ENCODE results near the gene TNFAIP2. TPM values are rescaled to one million over a fixed set of nuclear protein-coding genes. Genes with fewer than 3 reads are reported as not detected.
"Not testable (repeated sequence)": the region's sequence is repeated elsewhere in the genome, so short reads cannot be mapped to it uniquely, and the experiment has no call there.

TNFAIP2 gene
- total RNA-seq, 3 donors from 2014 or later: 43.6 to 76.5 (median 60.0) TPM

GRCh38 chr14:103146141-103146709 lies 23.0 kb downstream of the TNFAIP2 start:
- intact Hi-C loops (cut with DNase I; ENCODE audit: low total_unique reads): no loop called here
- TF ChIP-seq POLR2A (IDR thresholded peaks at IDR 0.05) (no peak), POLR2AphosphoS5 (IDR thresholded peaks at IDR 0.05) (no peak)
- TF ChIP-seq, protein P1, sequence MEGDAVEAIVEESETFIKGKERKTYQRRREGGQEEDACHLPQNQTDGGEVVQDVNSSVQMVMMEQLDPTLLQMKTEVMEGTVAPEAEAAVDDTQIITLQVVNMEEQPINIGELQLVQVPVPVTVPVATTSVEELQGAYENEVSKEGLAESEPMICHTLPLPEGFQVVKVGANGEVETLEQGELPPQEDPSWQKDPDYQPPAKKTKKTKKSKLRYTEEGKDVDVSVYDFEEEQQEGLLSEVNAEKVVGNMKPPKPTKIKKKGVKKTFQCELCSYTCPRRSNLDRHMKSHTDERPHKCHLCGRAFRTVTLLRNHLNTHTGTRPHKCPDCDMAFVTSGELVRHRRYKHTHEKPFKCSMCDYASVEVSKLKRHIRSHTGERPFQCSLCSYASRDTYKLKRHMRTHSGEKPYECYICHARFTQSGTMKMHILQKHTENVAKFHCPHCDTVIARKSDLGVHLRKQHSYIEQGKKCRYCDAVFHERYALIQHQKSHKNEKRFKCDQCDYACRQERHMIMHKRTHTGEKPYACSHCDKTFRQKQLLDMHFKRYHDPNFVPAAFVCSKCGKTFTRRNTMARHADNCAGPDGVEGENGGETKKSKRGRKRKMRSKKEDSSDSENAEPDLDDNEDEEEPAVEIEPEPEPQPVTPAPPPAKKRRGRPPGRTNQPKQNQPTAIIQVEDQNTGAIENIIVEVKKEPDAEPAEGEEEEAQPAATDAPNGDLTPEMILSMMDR (IDR thresholded peaks at IDR 0.05): no peak
- Histone ChIP-seq H3K4me3 (no peak overlapping the region), H3K27ac (no peak overlapping the region), H3K9me3 (no peaks in the 10 kb centered on the region), H3K27me3 (no peaks in the 10 kb centered on the region), H3K4me1 (no peaks in the 10 kb centered on the region), H3K36me3 (no peaks in the 10 kb centered on the region)
- no peak for DNase-seq (ENCODE audit: low spot score in 2 of 2)

GRCh38 chr14:103149351-103150237 lies 26.3 kb downstream of the TNFAIP2 start:
- H3K4me3 ChIP-seq: no peak overlapping the region
- no peak for DNase-seq (ENCODE audit: low spot score in 2 of 2)
- intact Hi-C loops (cut with DNase I; ENCODE audit: low total_unique reads): no loop called here

GRCh38 chr14:103151270-103151945 lies 28.1 kb downstream of the TNFAIP2 start:
- Histone ChIP-seq H3K9me3 (no peaks in the 10 kb centered on the region), H3K27me3 (no peaks in the 10 kb centered on the region), H3K4me1 (no peaks in the 10 kb centered on the region), H3K4me3 (no peak overlapping the region), H3K27ac (peak overlapping the region; percentile 36 to 44), H3K36me3 (no peaks in the 10 kb centered on the region)
- DNase-seq (ENCODE audit: low spot score in 2 of 2): no peak
- intact Hi-C loops (cut with DNase I; ENCODE audit: low total_unique reads): no loop called here
- TF ChIP-seq POLR2AphosphoS5 (IDR thresholded peaks at IDR 0.05): no peak
- TF ChIP-seq POLR2A (IDR thresholded peaks at IDR 0.05): no peak
- TF ChIP-seq, protein P1 (IDR thresholded peaks at IDR 0.05): no peak

More at GRCh38 chr14:103149351-103150237, 26.3 kb downstream of the TNFAIP2 start:
- H3K4me1 ChIP-seq: no peaks in the 10 kb centered on the region
- H3K27me3 ChIP-seq: no peaks in the 10 kb centered on the region
- H3K36me3 ChIP-seq: no peaks in the 10 kb centered on the region
- no peaks in the 10 kb centered on the region for H3K9me3 ChIP-seq
- no peak overlapping the region for H3K27ac ChIP-seq
- TF ChIP-seq POLR2AphosphoS5 (IDR thresholded peaks at IDR 0.05) (no peak), POLR2A (IDR thresholded peaks at IDR 0.05) (no peak)

- no peaks in the 10 kb centered on the region for H3K9me3 ChIP-seq
- DNase-seq (ENCODE audit: low spot score in 2 of 2): no peak
- TF ChIP-seq, protein P1 (IDR thresholded peaks at IDR 0.05): no peak
- TF ChIP-seq POLR2AphosphoS5 (IDR thresholded peaks at IDR 0.05): no peak
- TF ChIP-seq POLR2A (IDR thresholded peaks at IDR 0.05): no peak
- no peaks in the 10 kb centered on the region for H3K4me1 ChIP-seq
- no peaks in the 10 kb centered on the region for H3K36me3 ChIP-seq
- no peak overlapping the region for H3K4me3 ChIP-seq
- no peaks in the 10 kb centered on the region for H3K27me3 ChIP-seq
- intact Hi-C loops (cut with DNase I; ENCODE audit: low total_unique reads): no loop called here
- H3K27ac ChIP-seq: no peak overlapping the region
These were observed 31.7 kb downstream of the TNFAIP2 start for GRCh38 chr14:103155010-103155409.

DNA sequence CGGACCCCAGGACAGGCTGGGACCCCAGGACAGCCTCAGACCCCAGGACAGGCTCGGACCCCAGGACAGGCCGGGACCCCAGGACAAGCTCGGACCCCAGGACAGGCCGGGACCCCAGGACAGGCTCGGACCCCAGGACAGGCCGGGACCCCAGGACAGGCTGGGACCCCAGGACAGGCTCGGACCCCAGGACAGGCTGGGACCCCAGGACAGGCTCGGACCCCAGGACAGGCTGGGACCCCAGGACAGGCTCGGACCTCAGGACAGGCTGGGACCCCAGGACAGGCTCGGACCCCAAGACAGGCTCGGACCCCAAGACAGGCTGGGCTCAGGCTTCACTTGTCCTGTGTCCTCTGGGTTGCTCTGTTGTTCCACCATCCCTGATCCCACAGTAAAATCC lies 32.2 kb downstream of the TNFAIP2 start:
- DNase-seq (ENCODE audit: low spot score in 2 of 2); H3K4me3 ChIP-seq; H3K36me3 ChIP-seq; H3K4me1 ChIP-seq; intact Hi-C loops (cut with DNase I; ENCODE audit: low total_unique reads); H3K27me3 ChIP-seq; H3K9me3 ChIP-seq; H3K27ac ChIP-seq: not testable (repeated sequence)

Data from breast epithelium (tissue), 4 donors.